ENCODE results near the gene RAB17.

GRCh38 chr2:237629739-237630138 lies 39.2 kb upstream of the RAB17 start:
- TF ChIP-seq CTCF (conservative IDR thresholded peaks at IDR 0.05) (no peak), EZH2 (IDR thresholded peaks at IDR 0.05; ENCODE audit: low read depth) (no peak)

Measured in PC-9 (cell line).